Measurements from ENCODE around the gene FARP2. TPM values are rescaled to one million over a fixed set of nuclear protein-coding genes. Genes with fewer than 3 reads are reported as not detected.

The FARP2 gene
- total and polyA plus RNA-seq, 2 of the 13 experiments (the other 11 are each of a cell fraction or from before 2014, with no cell fraction given): 28.0 to 45.4 TPM

- TF ChIP-seq, protein P1, sequence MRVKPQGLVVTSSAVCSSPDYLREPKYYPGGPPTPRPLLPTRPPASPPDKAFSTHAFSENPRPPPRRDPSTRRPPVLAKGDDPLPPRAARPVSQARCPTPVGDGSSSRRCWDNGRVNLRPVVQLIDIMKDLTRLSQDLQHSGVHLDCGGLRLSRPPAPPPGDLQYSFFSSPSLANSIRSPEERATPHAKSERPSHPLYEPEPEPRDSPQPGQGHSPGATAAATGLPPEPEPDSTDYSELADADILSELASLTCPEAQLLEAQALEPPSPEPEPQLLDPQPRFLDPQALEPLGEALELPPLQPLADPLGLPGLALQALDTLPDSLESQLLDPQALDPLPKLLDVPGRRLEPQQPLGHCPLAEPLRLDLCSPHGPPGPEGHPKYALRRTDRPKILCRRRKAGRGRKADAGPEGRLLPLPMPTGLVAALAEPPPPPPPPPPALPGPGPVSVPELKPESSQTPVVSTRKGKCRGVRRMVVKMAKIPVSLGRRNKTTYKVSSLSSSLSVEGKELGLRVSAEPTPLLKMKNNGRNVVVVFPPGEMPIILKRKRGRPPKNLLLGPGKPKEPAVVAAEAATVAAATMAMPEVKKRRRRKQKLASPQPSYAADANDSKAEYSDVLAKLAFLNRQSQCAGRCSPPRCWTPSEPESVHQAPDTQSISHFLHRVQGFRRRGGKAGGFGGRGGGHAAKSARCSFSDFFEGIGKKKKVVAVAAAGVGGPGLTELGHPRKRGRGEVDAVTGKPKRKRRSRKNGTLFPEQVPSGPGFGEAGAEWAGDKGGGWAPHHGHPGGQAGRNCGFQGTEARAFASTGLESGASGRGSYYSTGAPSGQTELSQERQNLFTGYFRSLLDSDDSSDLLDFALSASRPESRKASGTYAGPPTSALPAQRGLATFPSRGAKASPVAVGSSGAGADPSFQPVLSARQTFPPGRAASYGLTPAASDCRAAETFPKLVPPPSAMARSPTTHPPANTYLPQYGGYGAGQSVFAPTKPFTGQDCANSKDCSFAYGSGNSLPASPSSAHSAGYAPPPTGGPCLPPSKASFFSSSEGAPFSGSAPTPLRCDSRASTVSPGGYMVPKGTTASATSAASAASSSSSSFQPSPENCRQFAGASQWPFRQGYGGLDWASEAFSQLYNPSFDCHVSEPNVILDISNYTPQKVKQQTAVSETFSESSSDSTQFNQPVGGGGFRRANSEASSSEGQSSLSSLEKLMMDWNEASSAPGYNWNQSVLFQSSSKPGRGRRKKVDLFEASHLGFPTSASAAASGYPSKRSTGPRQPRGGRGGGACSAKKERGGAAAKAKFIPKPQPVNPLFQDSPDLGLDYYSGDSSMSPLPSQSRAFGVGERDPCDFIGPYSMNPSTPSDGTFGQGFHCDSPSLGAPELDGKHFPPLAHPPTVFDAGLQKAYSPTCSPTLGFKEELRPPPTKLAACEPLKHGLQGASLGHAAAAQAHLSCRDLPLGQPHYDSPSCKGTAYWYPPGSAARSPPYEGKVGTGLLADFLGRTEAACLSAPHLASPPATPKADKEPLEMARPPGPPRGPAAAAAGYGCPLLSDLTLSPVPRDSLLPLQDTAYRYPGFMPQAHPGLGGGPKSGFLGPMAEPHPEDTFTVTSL (CRISPR knock-in tag; IDR thresholded peaks at IDR 0.05; ENCODE audit: borderline replicate concordance): no peak
- no peak for TF ChIP-seq CENPT (CRISPR knock-in tag; IDR thresholded peaks at IDR 0.05; ENCODE audit: low read depth)
- TF ChIP-seq IRF2 (CRISPR knock-in tag; IDR thresholded peaks at IDR 0.05): no peak
- TF ChIP-seq ZBED4 (CRISPR knock-in tag; IDR thresholded peaks at IDR 0.05; ENCODE audit: borderline replicate concordance): no peak
- TF ChIP-seq, protein P2, sequence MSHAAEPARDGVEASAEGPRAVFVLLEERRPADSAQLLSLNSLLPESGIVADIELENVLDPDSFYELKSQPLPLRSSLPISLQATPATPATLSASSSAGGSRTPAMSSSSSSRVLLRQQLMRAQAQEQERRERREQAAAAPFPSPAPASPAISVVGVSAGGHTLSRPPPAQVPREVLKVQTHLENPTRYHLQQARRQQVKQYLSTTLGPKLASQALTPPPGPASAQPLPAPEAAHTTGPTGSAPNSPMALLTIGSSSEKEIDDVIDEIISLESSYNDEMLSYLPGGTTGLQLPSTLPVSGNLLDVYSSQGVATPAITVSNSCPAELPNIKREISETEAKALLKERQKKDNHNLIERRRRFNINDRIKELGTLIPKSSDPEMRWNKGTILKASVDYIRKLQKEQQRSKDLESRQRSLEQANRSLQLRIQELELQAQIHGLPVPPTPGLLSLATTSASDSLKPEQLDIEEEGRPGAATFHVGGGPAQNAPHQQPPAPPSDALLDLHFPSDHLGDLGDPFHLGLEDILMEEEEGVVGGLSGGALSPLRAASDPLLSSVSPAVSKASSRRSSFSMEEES (CRISPR knock-in tag; IDR thresholded peaks at IDR 0.05): no peak
- TF ChIP-seq JUND (CRISPR knock-in tag; IDR thresholded peaks at IDR 0.05): no peak
- no peak for TF ChIP-seq FOSL1 (CRISPR knock-in tag; IDR thresholded peaks at IDR 0.05; ENCODE audit: borderline replicate concordance)
- TF ChIP-seq, protein P3, sequence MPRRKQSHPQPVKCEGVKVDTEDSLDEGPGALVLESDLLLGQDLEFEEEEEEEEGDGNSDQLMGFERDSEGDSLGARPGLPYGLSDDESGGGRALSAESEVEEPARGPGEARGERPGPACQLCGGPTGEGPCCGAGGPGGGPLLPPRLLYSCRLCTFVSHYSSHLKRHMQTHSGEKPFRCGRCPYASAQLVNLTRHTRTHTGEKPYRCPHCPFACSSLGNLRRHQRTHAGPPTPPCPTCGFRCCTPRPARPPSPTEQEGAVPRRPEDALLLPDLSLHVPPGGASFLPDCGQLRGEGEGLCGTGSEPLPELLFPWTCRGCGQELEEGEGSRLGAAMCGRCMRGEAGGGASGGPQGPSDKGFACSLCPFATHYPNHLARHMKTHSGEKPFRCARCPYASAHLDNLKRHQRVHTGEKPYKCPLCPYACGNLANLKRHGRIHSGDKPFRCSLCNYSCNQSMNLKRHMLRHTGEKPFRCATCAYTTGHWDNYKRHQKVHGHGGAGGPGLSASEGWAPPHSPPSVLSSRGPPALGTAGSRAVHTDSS (CRISPR knock-in tag; conservative IDR thresholded peaks at IDR 0.05): no peak
Observed at GRCh38 chr2:241354668-241355658, 1.1 kb upstream of the FARP2 start (continued).

Measured in HepG2 (cell line).